ENCODE measurements around the gene SGPL1. TPM values are rescaled to one million over a fixed set of nuclear protein-coding genes. Genes with fewer than 3 reads are reported as not detected.

SGPL1 gene, protein sequence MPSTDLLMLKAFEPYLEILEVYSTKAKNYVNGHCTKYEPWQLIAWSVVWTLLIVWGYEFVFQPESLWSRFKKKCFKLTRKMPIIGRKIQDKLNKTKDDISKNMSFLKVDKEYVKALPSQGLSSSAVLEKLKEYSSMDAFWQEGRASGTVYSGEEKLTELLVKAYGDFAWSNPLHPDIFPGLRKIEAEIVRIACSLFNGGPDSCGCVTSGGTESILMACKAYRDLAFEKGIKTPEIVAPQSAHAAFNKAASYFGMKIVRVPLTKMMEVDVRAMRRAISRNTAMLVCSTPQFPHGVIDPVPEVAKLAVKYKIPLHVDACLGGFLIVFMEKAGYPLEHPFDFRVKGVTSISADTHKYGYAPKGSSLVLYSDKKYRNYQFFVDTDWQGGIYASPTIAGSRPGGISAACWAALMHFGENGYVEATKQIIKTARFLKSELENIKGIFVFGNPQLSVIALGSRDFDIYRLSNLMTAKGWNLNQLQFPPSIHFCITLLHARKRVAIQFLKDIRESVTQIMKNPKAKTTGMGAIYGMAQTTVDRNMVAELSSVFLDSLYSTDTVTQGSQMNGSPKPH
- total RNA-seq, result 14.0 and 18.4 TPM in 2 replicates

DNA sequence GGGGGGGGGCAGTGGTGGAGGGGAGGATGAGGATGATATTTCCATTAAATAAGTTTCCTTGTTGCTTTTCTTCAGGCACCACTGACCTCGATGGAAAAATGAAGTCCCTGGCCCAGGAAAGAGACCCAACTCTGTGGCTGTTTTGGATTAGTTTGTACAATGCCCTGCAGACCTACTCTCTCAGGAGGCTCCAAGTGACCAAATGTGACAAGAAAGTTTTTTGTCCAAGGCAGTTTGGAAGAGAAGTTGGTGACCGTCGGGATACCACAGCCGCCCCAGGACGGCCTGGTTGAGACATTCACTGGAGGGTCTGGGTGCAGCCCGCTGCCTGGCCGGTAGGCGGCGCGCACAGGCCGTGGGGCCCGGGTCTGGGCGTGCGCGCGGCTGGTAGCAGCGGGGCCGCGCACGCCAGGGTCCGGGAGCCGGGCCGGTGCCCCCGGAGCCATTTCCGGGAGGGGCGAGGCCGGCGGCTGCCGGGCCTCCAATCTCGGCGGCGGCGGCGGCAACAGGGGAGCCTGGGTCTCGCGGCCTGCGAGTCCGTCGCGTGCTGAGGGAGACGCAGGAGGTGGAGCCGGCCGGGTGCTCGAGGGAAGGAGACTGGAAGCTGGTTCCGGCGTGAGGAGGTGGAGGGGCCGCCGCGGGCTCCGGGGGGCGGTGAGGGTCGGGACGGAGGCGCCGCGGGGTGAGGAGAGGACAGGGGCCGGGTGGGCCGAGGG lies at the start of gene SGPL1:
TSS of gene SGPL1 (plus strand) at position 445 of the 716 bp plus-strand sequence. CDS start 906 bp downstream, outside the sequence.

DNA sequence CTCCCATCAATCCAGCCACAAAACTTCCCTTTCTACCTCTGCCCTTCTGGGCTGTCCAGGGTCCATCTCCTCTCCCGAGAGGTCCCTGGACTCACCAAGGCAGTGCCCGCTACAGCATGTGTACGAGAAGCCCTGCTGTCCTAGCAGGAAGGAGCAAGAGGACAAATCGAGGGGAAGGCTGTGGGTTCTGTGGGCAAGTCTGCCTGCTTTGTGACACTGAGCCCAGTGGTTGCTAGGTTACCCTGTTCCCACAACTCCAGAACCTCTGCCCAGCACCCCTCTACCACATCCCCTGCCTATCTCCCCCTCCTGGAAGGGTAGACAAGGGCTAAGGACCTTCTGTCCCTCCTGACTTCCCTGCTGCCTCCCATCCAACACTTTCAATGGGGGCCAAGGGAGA lies 30.6 kb upstream of the SGPL1 start, which contains the start of gene TBATA:
TSS of gene TBATA (minus strand) at position 188 of the 400 bp plus-strand sequence. CDS start 1,998 bp downstream, outside the sequence.

DNA sequence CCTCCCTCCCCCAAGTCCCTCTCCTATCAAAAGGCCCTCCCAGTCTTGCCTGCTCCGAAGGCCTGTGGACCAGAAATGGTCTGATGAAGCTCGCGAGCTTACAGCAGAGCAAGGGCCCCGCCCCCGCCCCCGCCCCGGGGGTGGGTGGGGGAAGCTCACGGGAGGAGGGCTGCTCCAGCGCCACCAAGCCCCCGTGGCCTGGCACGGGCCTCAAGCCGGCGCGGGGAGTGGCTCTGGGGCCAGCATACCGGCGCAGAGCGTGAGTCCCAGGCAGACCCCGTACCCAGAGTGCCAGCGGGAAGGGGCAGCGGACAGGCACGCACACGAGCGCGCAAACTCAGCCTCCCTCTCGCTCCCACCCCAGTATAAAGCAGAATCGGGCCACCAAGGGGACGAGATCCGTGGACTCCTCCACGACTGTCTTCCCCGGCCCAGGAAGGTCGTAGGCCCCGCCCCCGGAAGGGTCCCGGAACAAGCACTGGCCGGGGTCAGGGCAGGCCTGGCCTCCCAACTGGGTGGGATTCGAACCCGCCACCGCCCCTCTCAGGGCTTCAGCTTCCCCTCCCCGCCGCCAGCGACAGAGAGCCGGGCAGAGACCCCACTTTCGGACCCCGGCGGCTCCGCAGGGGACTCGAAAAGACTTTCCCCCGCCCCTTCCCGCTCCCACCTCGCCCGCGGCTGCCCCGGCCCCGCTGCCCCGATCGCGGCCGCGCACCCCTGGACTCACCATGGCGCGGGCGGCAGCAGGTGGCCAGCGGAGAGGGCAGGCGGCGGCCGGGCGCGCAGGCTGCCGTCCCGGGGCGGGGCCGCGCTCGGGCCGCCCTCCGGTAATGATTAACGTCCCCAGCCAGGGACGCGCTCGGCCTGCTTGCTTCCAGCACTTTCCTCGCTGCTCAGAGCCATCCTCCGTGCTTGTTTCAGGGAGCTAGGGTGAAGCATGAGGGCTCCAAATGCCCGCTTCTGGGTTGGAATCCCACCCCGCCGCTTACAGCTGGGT lies 72.4 kb downstream of the SGPL1 start, which contains the start of gene PCBD1:
TSS of gene PCBD1 (minus strand) at position 762 of the 997 bp plus-strand sequence. CDS start at position 730, 32 bp downstream.

Other genes with a start within 250 kb of the SGPL1 start
- gene PRF1, start 213.2 kb upstream of the SGPL1 start, total RNA-seq, result not detected in 2 replicates
- under 0.01 TPM in 1 of 2 replicates, not detected in the other for gene ADAMTS14, start 143.4 kb upstream of the SGPL1 start, total RNA-seq
- gene TBATA, start 30.6 kb upstream of the SGPL1 start, total RNA-seq, result not detected in 2 replicates
- 49.0 and 50.6 TPM in 2 replicates for gene PCBD1, start 72.6 kb downstream of the SGPL1 start, total RNA-seq

Data from epithelial cell of umbilical artery (primary cell).